Measurements from ENCODE around the gene FNDC5. TPM values are rescaled to one million over a fixed set of nuclear protein-coding genes. Genes with fewer than 3 reads are reported as not detected.
"Not testable (repeated sequence)": the region's sequence is repeated elsewhere in the genome, so short reads cannot be mapped to it uniquely, and the experiment has no call there.

The FNDC5 gene
- not detected for total RNA-seq

GRCh38 chr1:32870615-32871363 lies at the start of gene FNDC5:
FNDC5 (minus strand) TSS chr1:32870912.
- DNase-seq (ENCODE audit: low spot score): no peak
- Mint-ChIP-seq H3K4me1 (ENCODE audit: low read depth in 2 of 2) (peaks cover 11 to 21% of the 10 kb centered on the region in 2 donors), H3K36me3 (no peaks in the 10 kb centered on the region), H3K27ac (peak within 1 kb of the TSS in 1 of 2 donors; percentile 3), H3K4me3 (peak within 1 kb of the TSS; percentile 73), H3K27me3 (peaks cover 30 to 34% of the 10 kb centered on the region in 2 donors), H3K9me3 (no peaks in the 10 kb centered on the region)
- peak; percentile 28 to 54 for ATAC-seq

- ATAC-seq (peak; percentile 64 to 72), DNase-seq (ENCODE audit: low spot score) (no peak)
- Mint-ChIP-seq H3K27ac (peak overlapping the region; percentile 7 to 78), H3K9me3 (no peaks in the 10 kb centered on the region), H3K27me3 (peaks cover 33 to 52% of the 10 kb centered on the region in 2 donors), H3K4me1 (ENCODE audit: low read depth in 2 of 2) (peaks cover 29 to 45% of the 10 kb centered on the region in 2 donors), H3K36me3 (no peaks in the 10 kb centered on the region), H3K4me3 (peak overlapping the region; percentile 24)
Measured at GRCh38 chr1:32919811-32920733, 49.4 kb upstream of the FNDC5 start.

- Mint-ChIP-seq H3K4me3 (no peak overlapping the region), H3K4me1 (ENCODE audit: low read depth in 2 of 2) (peaks cover 18 to 31% of the 10 kb centered on the region in 2 donors), H3K27me3 (peaks cover 27 to 39% of the 10 kb centered on the region in 2 donors), H3K36me3 (no peaks in the 10 kb centered on the region), H3K9me3 (no peaks in the 10 kb centered on the region), H3K27ac (no peak overlapping the region)
- DNase-seq (ENCODE audit: low spot score): no peak
- peak in 1 of 2 donors; percentile 45 for ATAC-seq
Measured at GRCh38 chr1:32918179-32918578, 47.5 kb upstream of the FNDC5 start.

- Mint-ChIP-seq H3K27me3 (peaks cover 22 to 32% of the 10 kb centered on the region in 2 donors), H3K27ac (peak overlapping the region; percentile 44 to 84), H3K4me3 (peak overlapping the region; percentile 42), H3K4me1 (ENCODE audit: low read depth in 2 of 2) (peaks cover 18 to 31% of the 10 kb centered on the region in 2 donors), H3K9me3 (no peaks in the 10 kb centered on the region), H3K36me3 (no peaks in the 10 kb centered on the region)
- DNase-seq (ENCODE audit: low spot score) (peak; percentile 71), ATAC-seq (peak; percentile 83 to 87)
Measured at GRCh38 chr1:32917521-32917920, 46.8 kb upstream of the FNDC5 start.

GRCh38 chr1:32915766-32916706 lies 45.3 kb upstream of the FNDC5 start:
- DNase-seq (ENCODE audit: low spot score) (no peak), ATAC-seq (no peak)
- Mint-ChIP-seq H3K27me3 (peaks cover 16 to 28% of the 10 kb centered on the region in 2 donors), H3K9me3 (no peaks in the 10 kb centered on the region), H3K4me1 (ENCODE audit: low read depth in 2 of 2) (peaks cover 18 to 31% of the 10 kb centered on the region in 2 donors), H3K36me3 (no peaks in the 10 kb centered on the region), H3K4me3 (no peak overlapping the region), H3K27ac (peak overlapping the region in 1 of 2 donors; percentile 17)

GRCh38 chr1:32910319-32910718 lies 39.6 kb upstream of the FNDC5 start:
- Mint-ChIP-seq H3K36me3 (no peaks in the 10 kb centered on the region), H3K4me3 (no peak overlapping the region), H3K27ac (no peak overlapping the region), H3K27me3 (peaks cover 5 to 15% of the 10 kb centered on the region in 2 donors), H3K9me3 (no peaks in the 10 kb centered on the region), H3K4me1 (ENCODE audit: low read depth in 2 of 2) (no peaks in the 10 kb centered on the region)
- DNase-seq (ENCODE audit: low spot score) (no peak), ATAC-seq (no peak)

GRCh38 chr1:32907435-32907834 lies 36.7 kb upstream of the FNDC5 start:
- Mint-ChIP-seq H3K27ac (no peak overlapping the region), H3K4me1 (ENCODE audit: low read depth in 2 of 2) (no peaks in the 10 kb centered on the region), H3K9me3 (no peaks in the 10 kb centered on the region), H3K27me3 (peaks cover 11 to 12% of the 10 kb centered on the region in 2 donors), H3K36me3 (no peaks in the 10 kb centered on the region), H3K4me3 (no peak overlapping the region)
- DNase-seq (ENCODE audit: low spot score): no peak
- no peak for ATAC-seq

- ATAC-seq: no peak
- H3K9me3 Mint-ChIP-seq: no peaks in the 10 kb centered on the region
- peaks cover 0 to 1% of the 10 kb centered on the region in 2 donors for H3K4me1 Mint-ChIP-seq (ENCODE audit: low read depth in 2 of 2)
- no peak overlapping the region for H3K27ac Mint-ChIP-seq
- H3K36me3 Mint-ChIP-seq: no peaks in the 10 kb centered on the region
- DNase-seq (ENCODE audit: low spot score): no peak
- no peak overlapping the region for H3K4me3 Mint-ChIP-seq
- peaks cover 15 to 18% of the 10 kb centered on the region in 2 donors for H3K27me3 Mint-ChIP-seq
Measured at GRCh38 chr1:32906654-32907053, 35.9 kb upstream of the FNDC5 start.

- not testable (repeated sequence) for H3K27ac Mint-ChIP-seq; H3K36me3 Mint-ChIP-seq; ATAC-seq; H3K9me3 Mint-ChIP-seq; DNase-seq (ENCODE audit: low spot score); H3K4me1 Mint-ChIP-seq (ENCODE audit: low read depth in 2 of 2); H3K4me3 Mint-ChIP-seq
- peaks cover 19 to 20% of the 10 kb centered on the region in 2 donors for H3K27me3 Mint-ChIP-seq
Measured at GRCh38 chr1:32905588-32905987, 34.9 kb upstream of the FNDC5 start.

GRCh38 chr1:32904797-32905196 lies 34.1 kb upstream of the FNDC5 start:
- H3K4me1 Mint-ChIP-seq (ENCODE audit: low read depth in 2 of 2): peaks cover 0 to 5% of the 10 kb centered on the region in 2 donors
- no peak overlapping the region for H3K4me3 Mint-ChIP-seq
- no peak overlapping the region for H3K27ac Mint-ChIP-seq
- H3K9me3 Mint-ChIP-seq: no peaks in the 10 kb centered on the region
- ATAC-seq (no peak), DNase-seq (ENCODE audit: low spot score) (no peak)
- peaks cover 14 to 19% of the 10 kb centered on the region in 2 donors for H3K27me3 Mint-ChIP-seq
- no peaks in the 10 kb centered on the region for H3K36me3 Mint-ChIP-seq

GRCh38 chr1:32903991-32904785 lies 33.5 kb upstream of the FNDC5 start:
- ATAC-seq (no peak), DNase-seq (ENCODE audit: low spot score) (no peak)
- no peak overlapping the region for H3K4me3 Mint-ChIP-seq
- H3K36me3 Mint-ChIP-seq: no peaks in the 10 kb centered on the region
- no peak overlapping the region for H3K27ac Mint-ChIP-seq
- peaks cover 0 to 5% of the 10 kb centered on the region in 2 donors for H3K4me1 Mint-ChIP-seq (ENCODE audit: low read depth in 2 of 2)
- no peaks in the 10 kb centered on the region for H3K9me3 Mint-ChIP-seq
- peaks cover 13 to 19% of the 10 kb centered on the region in 2 donors for H3K27me3 Mint-ChIP-seq

GRCh38 chr1:32902535-32902920 lies 31.8 kb upstream of the FNDC5 start:
- DNase-seq (ENCODE audit: low spot score) (no peak), ATAC-seq (no peak)
- Mint-ChIP-seq H3K27me3 (peaks cover 13 to 24% of the 10 kb centered on the region in 2 donors), H3K4me1 (ENCODE audit: low read depth in 2 of 2) (peaks cover 0 to 5% of the 10 kb centered on the region in 2 donors), H3K36me3 (no peaks in the 10 kb centered on the region), H3K27ac (no peak overlapping the region), H3K9me3 (no peaks in the 10 kb centered on the region), H3K4me3 (peak overlapping the region; percentile 72)
